GM19193 (cell line): ENCODE data around the gene PFKFB3.

Experiments
- POLR2A ChIP-seq: IDR thresholded peaks from 4 replicates; pipeline ENCODE4 v1.6.1; 2011; ENCODE audit not compliant: insufficient read depth, insufficient read length; ENCODE audit errors: extremely low read depth

Gene PFKFB3

DNA sequence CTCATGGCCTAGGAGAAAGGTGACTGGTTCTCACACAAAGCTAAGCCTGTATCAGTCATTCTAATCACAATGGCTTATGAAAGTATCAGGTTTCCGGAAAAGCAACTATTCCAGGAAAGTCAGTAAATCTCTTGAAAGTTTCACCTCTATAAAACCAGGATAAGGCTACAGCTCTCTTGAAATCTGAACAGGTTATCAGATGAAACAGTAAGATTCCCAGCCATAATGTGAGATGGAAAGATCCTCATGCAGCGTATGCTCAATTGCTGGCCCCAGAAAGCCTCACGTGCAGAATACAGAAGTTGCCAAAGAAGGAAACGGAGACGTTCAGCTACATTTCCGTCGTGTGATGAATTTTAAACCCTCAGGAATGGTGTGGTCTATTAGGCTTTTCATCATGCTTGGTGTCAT lies 90.0 kb downstream of the PFKFB3 start:
- no peak for TF ChIP-seq POLR2A

DNA sequence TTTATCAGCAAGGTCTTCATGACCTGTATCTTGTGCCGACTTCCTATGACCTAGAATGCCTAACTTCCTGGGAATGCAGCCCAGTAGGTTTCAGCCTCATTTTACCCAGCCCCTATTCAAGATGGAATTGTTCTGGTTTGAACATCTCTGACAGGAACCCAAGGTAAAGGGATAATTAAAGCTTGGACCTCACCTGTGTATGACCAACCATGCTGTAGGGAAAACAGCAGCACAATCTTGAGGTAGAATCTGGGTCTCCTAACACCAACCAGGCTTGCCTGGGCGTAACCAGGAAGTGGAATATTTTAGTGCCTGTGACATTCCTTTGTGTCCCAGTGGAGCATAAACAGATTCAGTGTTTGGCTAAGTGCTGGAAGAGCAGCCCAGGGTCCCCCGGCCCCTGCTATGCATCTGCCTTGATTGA lies 94.1 kb downstream of the PFKFB3 start:
- no peak for TF ChIP-seq POLR2A

DNA sequence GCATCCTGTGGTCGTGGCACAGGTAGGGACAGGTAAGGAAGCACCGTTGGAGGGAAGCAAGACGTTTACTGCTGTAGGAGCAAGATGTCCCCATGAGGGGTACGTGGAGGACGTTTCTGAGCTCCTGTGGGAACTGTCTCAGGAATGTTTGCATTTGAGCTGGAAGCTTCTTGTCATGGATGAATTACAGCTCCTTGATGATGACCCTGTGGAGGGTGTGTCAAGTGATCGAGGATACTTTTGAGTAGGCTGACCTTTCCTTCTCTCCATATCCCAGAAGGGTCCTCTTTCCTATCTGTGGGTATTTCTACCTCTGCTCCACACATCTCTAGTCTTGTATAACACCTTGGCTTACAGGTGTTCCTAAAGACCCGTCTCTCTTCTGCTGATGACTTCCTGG lies 94.8 kb downstream of the PFKFB3 start:
- TF ChIP-seq POLR2A, result no peak

DNA sequence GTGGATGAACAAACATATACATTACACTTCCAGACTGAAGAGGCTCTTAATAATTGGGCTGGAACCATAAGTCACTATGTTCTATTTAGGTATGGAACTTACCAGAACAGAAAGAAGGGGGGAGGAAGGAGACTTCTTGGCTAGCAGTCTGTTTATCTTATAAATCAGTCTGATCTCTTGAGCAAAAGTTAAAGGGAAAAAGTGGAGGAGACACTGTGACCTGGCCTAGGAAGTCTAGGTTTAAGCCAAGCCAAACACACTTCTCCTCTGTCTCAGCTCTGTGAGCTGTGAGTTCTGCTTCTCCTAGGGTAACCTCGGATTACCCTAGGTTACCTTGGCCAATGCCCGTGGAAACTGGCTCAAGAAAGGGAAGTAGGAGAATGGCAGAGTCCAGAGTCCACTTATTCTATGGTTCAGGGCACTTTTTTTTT lies 95.2 kb downstream of the PFKFB3 start:
- TF ChIP-seq POLR2A, result no peak

DNA sequence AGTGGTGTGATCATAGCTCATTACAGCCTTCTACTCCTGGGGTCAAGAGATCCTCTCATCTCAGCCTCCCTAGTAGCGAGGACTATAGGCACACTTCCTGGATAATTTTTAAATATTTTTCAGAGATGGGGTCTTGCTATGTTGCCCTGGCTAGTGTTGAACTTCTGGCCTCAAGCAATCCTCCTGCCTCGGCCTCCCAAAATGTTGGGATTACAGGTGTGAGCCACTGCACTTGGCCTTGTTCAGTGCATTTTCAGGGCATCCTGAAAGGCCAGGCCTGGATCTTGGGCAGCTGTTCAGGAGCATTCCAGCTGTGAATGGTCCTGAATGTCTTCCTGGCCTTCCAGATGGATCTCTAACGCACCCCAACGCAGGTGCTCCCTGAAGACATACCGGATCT lies 95.7 kb downstream of the PFKFB3 start:
- no peak for TF ChIP-seq POLR2A

DNA sequence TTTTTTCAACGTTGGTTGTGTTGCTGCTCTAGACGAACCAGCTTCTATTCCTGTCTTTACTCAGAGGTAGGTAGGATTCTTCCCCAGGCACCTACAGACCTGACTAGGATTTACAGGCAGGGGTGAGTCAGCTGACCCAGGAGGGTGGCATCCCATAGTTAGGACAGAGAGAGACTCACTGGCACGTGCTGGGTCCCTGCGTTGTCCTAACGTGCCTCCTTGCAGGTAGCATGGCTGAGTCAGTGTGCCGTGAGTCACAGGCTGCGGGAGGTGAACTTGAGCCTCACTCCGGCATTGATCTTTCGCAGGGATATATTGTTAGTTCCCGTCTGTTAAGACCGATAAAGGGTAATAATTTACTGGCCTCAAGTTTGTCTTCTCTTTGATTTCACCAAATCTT lies 96.5 kb downstream of the PFKFB3 start:
- TF ChIP-seq POLR2A, result no peak

DNA sequence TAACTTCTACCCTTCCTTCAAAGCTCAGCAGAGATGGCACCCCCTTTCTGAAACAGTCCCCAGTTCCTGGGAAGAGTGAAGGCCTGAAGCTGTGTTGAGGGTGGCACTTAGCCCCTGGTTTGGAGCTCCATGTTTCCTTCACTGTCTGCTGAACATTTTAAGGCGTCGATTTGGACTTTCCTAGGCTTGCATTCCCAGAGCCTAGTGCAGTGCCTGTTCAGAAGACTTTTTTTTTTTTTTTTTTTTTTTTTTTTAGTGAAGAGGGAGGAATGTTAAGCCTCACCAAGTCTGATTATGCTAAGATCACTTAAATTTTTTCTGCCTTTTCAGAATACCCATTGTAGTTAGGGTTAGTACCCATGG lies 97.0 kb downstream of the PFKFB3 start:
- TF ChIP-seq POLR2A, result no peak

DNA sequence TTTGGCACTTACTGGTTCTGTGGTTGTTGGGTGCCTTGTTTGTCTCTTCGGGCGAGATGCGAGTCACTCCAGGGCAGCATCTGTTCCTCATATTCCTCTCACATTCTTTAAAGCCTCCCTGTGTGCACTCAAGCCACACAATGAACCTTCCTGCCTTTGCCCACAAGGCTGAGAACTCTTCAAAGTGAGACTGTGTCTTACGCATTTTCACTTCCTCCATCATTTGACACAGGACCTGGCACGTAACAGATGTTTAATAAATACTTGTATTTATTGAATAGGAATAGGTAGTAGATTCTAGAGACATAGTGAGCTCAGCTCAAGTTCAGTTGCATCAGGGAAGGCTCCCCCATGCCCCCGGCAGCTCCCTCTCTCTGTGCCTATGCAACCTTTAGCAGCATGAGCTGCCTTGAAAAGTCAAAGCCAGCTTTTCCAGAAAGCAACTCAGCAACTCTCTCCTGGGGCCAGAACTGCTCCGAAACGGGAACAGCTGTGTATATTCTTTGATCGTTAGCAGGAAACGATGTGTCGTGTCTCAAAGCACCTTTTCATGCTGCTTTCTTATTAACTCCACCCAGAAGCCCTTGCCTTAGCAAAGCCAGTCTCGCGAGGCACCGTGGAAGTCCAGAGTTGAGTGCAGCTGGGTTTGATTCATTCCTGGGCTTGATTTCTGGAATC lies 97.5 kb downstream of the PFKFB3 start:
- TF ChIP-seq POLR2A, result no peak

DNA sequence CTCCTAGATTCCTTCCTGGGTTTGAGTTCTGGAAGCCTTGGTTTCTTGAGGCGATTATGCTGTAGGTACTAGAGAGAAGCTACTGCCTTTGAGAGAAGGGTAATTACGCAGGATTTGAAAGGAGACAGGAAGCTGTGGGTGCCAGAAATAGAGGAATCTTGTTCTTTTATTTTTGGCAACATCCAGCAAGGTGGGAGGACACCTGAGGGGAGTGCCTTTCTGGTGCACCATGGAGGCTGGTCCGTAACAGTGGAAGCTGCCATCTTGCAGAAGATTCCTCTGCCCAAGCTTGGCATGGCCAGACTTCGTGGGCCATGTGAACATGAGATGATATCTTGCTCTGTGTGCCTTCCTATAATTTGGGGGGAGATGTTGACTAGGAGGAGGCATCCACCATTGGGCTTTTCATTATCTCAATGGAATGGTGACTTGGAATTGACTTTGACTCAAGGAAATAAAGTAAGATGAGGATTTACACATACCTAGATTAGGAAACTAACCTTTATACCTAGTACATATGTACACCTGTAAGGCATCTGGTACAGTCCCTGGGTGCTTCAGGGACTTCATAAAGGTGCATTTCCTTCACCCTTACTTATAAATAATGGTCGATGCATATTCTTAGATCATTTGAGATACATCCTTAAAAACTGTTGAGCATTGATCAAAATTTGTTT lies 98.2 kb downstream of the PFKFB3 start:
- no peak for TF ChIP-seq POLR2A

DNA sequence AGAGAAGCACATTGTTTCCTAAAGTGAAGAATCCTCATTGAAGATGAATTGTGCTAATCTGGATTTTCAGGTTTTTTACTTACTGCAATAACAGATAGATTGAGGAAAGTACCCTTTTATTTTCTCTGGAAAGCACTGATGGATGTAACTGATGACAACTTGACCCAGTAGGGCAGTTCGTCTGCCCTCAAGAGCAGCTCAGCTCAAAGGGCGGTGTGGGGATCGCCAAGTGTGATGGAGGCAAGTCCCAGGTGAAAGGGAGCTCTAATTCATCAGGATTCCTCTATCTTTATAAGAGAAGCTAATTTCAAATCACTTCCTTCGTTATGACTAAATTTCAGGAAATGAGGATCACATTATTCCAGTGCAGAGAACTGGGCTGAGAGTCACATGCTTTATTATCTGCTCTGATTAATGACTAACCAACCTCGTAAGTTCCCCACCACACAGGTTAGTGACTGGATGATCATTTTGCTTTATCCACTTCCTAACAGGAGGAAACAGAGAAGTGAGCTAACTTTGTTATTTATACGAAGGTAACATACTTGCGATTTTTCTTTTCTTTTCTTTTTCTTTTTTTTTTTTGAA lies 98.8 kb downstream of the PFKFB3 start:
- TF ChIP-seq POLR2A, result no peak
